Mesenchymal stem cell (in vitro differentiated cells and primary cell): Measurements from ENCODE around the gene STAT1.
A peak's percentile ranks its signal among the peaks of the same experiment; 100 is the strongest.

Experiments used
- DNase-seq: peaks from one replicate; pipeline ENCODE4 v3.0.0-alpha.2; 2013
- H2AFZ ChIP-seq: one replicate; pipeline ENCODE4 v1.6.1; 2013; ENCODE audit warnings: low read depth, mild to moderate bottlenecking, control low read depth, inconsistent platforms, low read length, moderate library complexity
- H2AK5ac ChIP-seq: 2 replicates; pipeline ENCODE4 v1.6.1; 2013; ENCODE audit warnings: low read length, moderate library complexity, mild to moderate bottlenecking, inconsistent platforms; ENCODE audit not compliant: severe bottlenecking
- H2BK120ac ChIP-seq: one replicate; pipeline ENCODE4 v1.6.1; 2013; ENCODE audit warnings: low read depth, mild to moderate bottlenecking, inconsistent platforms, low read length, moderate library complexity
- H2BK12ac ChIP-seq, 2 experiments: one replicate each; pipeline ENCODE4 v1.6.1; 2013; ENCODE audit warnings: inconsistent platforms in 2 of 2, low read length in 2 of 2, mild to moderate bottlenecking in 2 of 2, moderate library complexity in 2 of 2, control low read depth in 1 of 2
- H2BK15ac ChIP-seq: one replicate; pipeline ENCODE4 v1.6.1; 2013; ENCODE audit warnings: mild to moderate bottlenecking, low read depth, inconsistent platforms; ENCODE audit not compliant: poor library complexity, severe bottlenecking
- H2BK5ac ChIP-seq: 2 replicates; pipeline ENCODE4 v1.6.1; 2013; ENCODE audit warnings: low read depth, mild to moderate bottlenecking, low read length, control low read depth, inconsistent platforms; ENCODE audit not compliant: poor library complexity, severe bottlenecking
- H3K14ac ChIP-seq, 2 experiments: one replicate each; pipeline ENCODE4 v1.6.1; 2013; ENCODE audit warnings: inconsistent platforms in 2 of 2, low read length in 2 of 2, control low read depth in 1 of 2, mild to moderate bottlenecking in 1 of 2, moderate library complexity in 1 of 2
- H3K18ac ChIP-seq, 2 experiments: one replicate each; pipeline ENCODE4 v1.6.1; 2013; ENCODE audit warnings: inconsistent platforms in 2 of 2, low read length in 2 of 2, control low read depth in 1 of 2, low read depth in 1 of 2, mild to moderate bottlenecking in 1 of 2
- H3K23ac ChIP-seq, 2 experiments: one replicate each; pipeline ENCODE4 v1.6.1; 2013; ENCODE audit warnings: inconsistent platforms in 2 of 2, low read length in 2 of 2, mild to moderate bottlenecking in 2 of 2, moderate library complexity in 2 of 2, control low read depth in 1 of 2
- H3K27ac ChIP-seq: 2 replicates; pipeline ENCODE4 v1.5.1; 2013; ENCODE audit warnings: mild to moderate bottlenecking, moderate library complexity, low read length, control low read depth, inconsistent platforms; ENCODE audit not compliant: poor library complexity, severe bottlenecking
- H3K27me3 ChIP-seq, 2 experiments: 2 replicates each; pipeline versions ENCODE4 v1.6.1 to v1.7.0; 2013; ENCODE audit warnings: low read length in 2 of 2, mild to moderate bottlenecking in 2 of 2, moderate library complexity in 2 of 2, control low read depth in 1 of 2, inconsistent platforms in 1 of 2; ENCODE audit not compliant: control insufficient read depth in 1 of 2, insufficient read depth in 1 of 2
- H3K36me3 ChIP-seq, 2 experiments: 2 replicates each; pipeline versions ENCODE4 v1.6.1 to v1.7.0; 2013; ENCODE audit warnings: low read length in 2 of 2, control low read depth in 1 of 2, inconsistent platforms in 1 of 2, low read depth in 1 of 2, mild to moderate bottlenecking in 1 of 2; ENCODE audit not compliant: insufficient read depth in 2 of 2, control insufficient read depth in 1 of 2
- H3K4ac ChIP-seq, 2 experiments: one replicate each; pipeline ENCODE4 v1.6.1; 2013; ENCODE audit warnings: inconsistent platforms in 2 of 2, low read length in 2 of 2, mild to moderate bottlenecking in 2 of 2, moderate library complexity in 2 of 2, control low read depth in 1 of 2, low read depth in 1 of 2
- H3K4me1 ChIP-seq: 2 replicates; pipeline ENCODE4 v1.6.1; 2013; ENCODE audit warnings: low read depth, low read length, control low read depth; ENCODE audit not compliant: control insufficient read depth, insufficient read depth
- H3K4me2 ChIP-seq: 2 replicates; pipeline ENCODE4 v1.6.1; 2013; ENCODE audit warnings: low read length, mild to moderate bottlenecking, inconsistent platforms; ENCODE audit not compliant: poor library complexity, severe bottlenecking
- H3K4me3 ChIP-seq, 2 experiments: 2 replicates each; pipeline versions ENCODE4 v1.5.1 to v1.7.0; 2013; ENCODE audit warnings: low read length in 2 of 2, mild to moderate bottlenecking in 2 of 2, control low read depth in 1 of 2, low read depth in 1 of 2; ENCODE audit not compliant: insufficient read depth in 1 of 2
- H3K79me1 ChIP-seq: replicated peaks from 2 replicates; pipeline ENCODE4 v1.6.1; 2013; ENCODE audit warnings: mild to moderate bottlenecking, control low read depth, low read length, inconsistent platforms; ENCODE audit not compliant: poor library complexity, severe bottlenecking
- H3K9ac ChIP-seq: 2 replicates; pipeline ENCODE4 v1.7.0; 2013; ENCODE audit warnings: mild to moderate bottlenecking, low read length, moderate library complexity
- H3K9me3 ChIP-seq: 2 replicates; pipeline ENCODE4 v1.7.0; 2013; ENCODE audit warnings: mild to moderate bottlenecking, low read length; ENCODE audit not compliant: control insufficient read depth
- H4K8ac ChIP-seq: one replicate; pipeline ENCODE4 v1.6.1; 2013; ENCODE audit warnings: inconsistent platforms, mild to moderate bottlenecking, low read length, moderate library complexity
- H4K91ac ChIP-seq: one replicate; pipeline ENCODE4 v1.6.1; 2013; ENCODE audit warnings: mild to moderate bottlenecking, low read length, inconsistent platforms
- WGBS: methylation state at CpG from one replicate; pipeline ENCODE4 v1.1.7; 2013; ENCODE audit warnings: mixed read lengths; 5-methylcytosine and 5-hydroxymethylcytosine counted together

Gene STAT1

GRCh38 chr2:191056228-191056627 lies 42.3 kb upstream of the STAT1 start:
- Histone ChIP-seq H4K91ac (no peak overlapping the region), H2BK120ac (no peak overlapping the region), H3K9ac (no peak overlapping the region), H3K9me3 (no peaks in the 10 kb centered on the region), H4K8ac (no peak overlapping the region), H2AFZ (no peak overlapping the region), H3K27me3 (no peaks in the 10 kb centered on the region), H3K4ac (no peak overlapping the region), H3K4me2 (no peak overlapping the region), H3K27ac (no peak overlapping the region), H2BK15ac (no peak overlapping the region), H2AK5ac (no peak overlapping the region), H3K14ac (no peak overlapping the region), H2BK5ac (no peak overlapping the region), H3K18ac (no peak overlapping the region), H3K23ac (no peak overlapping the region), H3K36me3 (no peaks in the 10 kb centered on the region), H3K79me1 (no peaks in the 10 kb centered on the region), H3K4me1 (peaks cover 4% of the 10 kb centered on the region), H2BK12ac (no peak overlapping the region), H3K4me3 (no peak overlapping the region)
- DNase-seq = peak; percentile 5
- 96% methylated on average over 2 of the region's 2 CpGs for WGBS

DNA sequence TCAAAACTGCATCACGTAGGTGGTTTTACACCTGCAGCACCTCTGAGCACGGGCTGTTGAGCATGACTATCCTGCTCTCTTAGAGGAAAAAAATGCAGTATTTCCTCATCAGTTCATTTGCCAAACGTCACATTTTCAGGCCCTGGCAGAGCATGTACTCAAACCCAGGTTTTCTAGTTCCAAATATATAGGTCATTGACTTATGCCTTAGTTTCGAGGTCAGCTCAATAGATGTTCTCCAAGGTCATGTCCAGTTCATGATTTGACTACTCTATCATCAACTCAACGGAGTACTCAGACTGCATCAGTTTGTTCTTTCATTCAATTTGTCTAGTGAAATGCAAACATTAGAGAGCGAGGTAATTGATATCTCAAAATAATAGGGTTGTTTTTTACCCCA lies 39.3 kb upstream of the STAT1 start:
- H2BK120ac ChIP-seq = no peak overlapping the region
- peak overlapping the region in 1 of 2 experiments; percentile 4 for H3K4ac ChIP-seq
- H2AK5ac ChIP-seq = peak overlapping the region; percentile 27
- H3K4me1 ChIP-seq = peaks cover 11% of the 10 kb centered on the region
- no peak overlapping the region for H3K23ac ChIP-seq
- H3K18ac ChIP-seq = no peak overlapping the region
- H3K36me3 ChIP-seq = no peaks in the 10 kb centered on the region
- H3K4me3 ChIP-seq = no peak overlapping the region
- no peak for DNase-seq
- H4K8ac ChIP-seq = no peak overlapping the region
- no peaks in the 10 kb centered on the region for H3K27me3 ChIP-seq
- WGBS = 77% methylated on average over 4 of the region's 6 CpGs
- no peak overlapping the region for H4K91ac ChIP-seq
- H3K27ac ChIP-seq = no peak overlapping the region
- H3K9me3 ChIP-seq = no peaks in the 10 kb centered on the region
- no peak overlapping the region for H2BK15ac ChIP-seq
- no peak overlapping the region for H2BK5ac ChIP-seq
- no peak overlapping the region for H3K4me2 ChIP-seq
- no peak overlapping the region for H3K14ac ChIP-seq
- no peak overlapping the region for H2BK12ac ChIP-seq
- peak overlapping the region; percentile 81 for H3K9ac ChIP-seq
- H2AFZ ChIP-seq = no peak overlapping the region
- H3K79me1 ChIP-seq = no peaks in the 10 kb centered on the region

- Histone ChIP-seq H2AK5ac (peak overlapping the region; percentile 98), H3K79me1 (no peaks in the 10 kb centered on the region), H3K18ac (peak overlapping the region; percentile 44 to 88), H2BK120ac (no peak overlapping the region), H3K4me2 (no peak overlapping the region), H2BK12ac (peak overlapping the region; percentile 93 to 99), H3K4me1 (peaks cover 11% of the 10 kb centered on the region), H3K27me3 (no peaks in the 10 kb centered on the region), H3K14ac (peak overlapping the region in 1 of 2 experiments; percentile 61), H3K9me3 (no peaks in the 10 kb centered on the region), H3K23ac (no peak overlapping the region), H3K9ac (peak overlapping the region; percentile 81), H2BK5ac (no peak overlapping the region), H3K27ac (peak overlapping the region; percentile 29), H3K4ac (peak overlapping the region; percentile 9 to 60), H4K91ac (no peak overlapping the region), H3K36me3 (no peaks in the 10 kb centered on the region), H4K8ac (no peak overlapping the region), H2AFZ (no peak overlapping the region), H2BK15ac (no peak overlapping the region), H3K4me3 (no peak overlapping the region)
- 32% methylated on average over 7 of the region's 10 CpGs for WGBS
- DNase-seq = peak; percentile 76
Observed at GRCh38 chr2:191051825-191052778, 38.1 kb upstream of the STAT1 start.

DNA sequence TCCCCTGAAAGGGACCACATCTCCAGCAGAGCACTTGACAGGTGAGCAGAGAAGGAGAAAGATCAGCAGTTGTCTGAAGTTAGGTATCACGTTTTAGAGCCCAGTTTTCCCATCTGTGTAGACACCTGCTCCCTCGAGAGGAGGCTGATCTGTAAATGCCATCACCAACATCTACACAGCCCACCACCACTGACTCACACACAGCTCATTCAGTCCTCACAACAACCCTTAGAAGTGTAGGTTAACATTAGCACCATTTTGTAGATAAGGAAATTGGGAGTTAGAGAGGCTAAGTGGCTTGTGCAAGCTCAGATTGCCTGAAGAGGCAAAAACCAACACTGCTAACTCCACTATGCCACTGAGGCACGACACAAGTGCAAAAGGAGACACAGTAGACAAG lies 37.2 kb upstream of the STAT1 start:
- no peaks in the 10 kb centered on the region for H3K9me3 ChIP-seq
- peaks cover 11% of the 10 kb centered on the region for H3K4me1 ChIP-seq
- H3K4ac ChIP-seq = peak overlapping the region in 1 of 2 experiments; percentile 60
- H4K8ac ChIP-seq = peak overlapping the region; percentile 60
- H3K4me2 ChIP-seq = no peak overlapping the region
- H3K23ac ChIP-seq = no peak overlapping the region
- no peaks in the 10 kb centered on the region for H3K36me3 ChIP-seq
- peak overlapping the region; percentile 38 to 88 for H3K18ac ChIP-seq
- H3K4me3 ChIP-seq = no peak overlapping the region
- peak overlapping the region; percentile 57 for H2AFZ ChIP-seq
- H2AK5ac ChIP-seq = peak overlapping the region; percentile 98
- peak overlapping the region; percentile 81 for H3K9ac ChIP-seq
- peak overlapping the region; percentile 74 for H2BK120ac ChIP-seq
- DNase-seq = peak; percentile 41
- H3K14ac ChIP-seq = peak overlapping the region in 1 of 2 experiments; percentile 26
- H3K27ac ChIP-seq = peak overlapping the region; percentile 99
- H4K91ac ChIP-seq = peak overlapping the region; percentile 89
- H3K27me3 ChIP-seq = no peaks in the 10 kb centered on the region
- peak overlapping the region; percentile 93 to 99 for H2BK12ac ChIP-seq
- no peak overlapping the region for H2BK15ac ChIP-seq
- H3K79me1 ChIP-seq = no peaks in the 10 kb centered on the region
- H2BK5ac ChIP-seq = peak overlapping the region; percentile 88
- WGBS = 94% methylated on average over 1 of the region's 3 CpGs
